Measurements from ENCODE around the gene WDR64.
A peak's percentile ranks its signal among the peaks of the same experiment; 100 is the strongest.

WDR64 gene

GRCh38 chr1:241652012-241652411 is at the start of gene WDR64:
Gene WDR64, plus strand, starts transcription at chr1:241652281. Its CDS starts 204 bp downstream, at chr1:241652485.
- no peak for DNase-seq

GRCh38 chr1:241603731-241604245 is 48.3 kb upstream of the WDR64 start:
- DNase-seq, result peak; percentile 28

DNA sequence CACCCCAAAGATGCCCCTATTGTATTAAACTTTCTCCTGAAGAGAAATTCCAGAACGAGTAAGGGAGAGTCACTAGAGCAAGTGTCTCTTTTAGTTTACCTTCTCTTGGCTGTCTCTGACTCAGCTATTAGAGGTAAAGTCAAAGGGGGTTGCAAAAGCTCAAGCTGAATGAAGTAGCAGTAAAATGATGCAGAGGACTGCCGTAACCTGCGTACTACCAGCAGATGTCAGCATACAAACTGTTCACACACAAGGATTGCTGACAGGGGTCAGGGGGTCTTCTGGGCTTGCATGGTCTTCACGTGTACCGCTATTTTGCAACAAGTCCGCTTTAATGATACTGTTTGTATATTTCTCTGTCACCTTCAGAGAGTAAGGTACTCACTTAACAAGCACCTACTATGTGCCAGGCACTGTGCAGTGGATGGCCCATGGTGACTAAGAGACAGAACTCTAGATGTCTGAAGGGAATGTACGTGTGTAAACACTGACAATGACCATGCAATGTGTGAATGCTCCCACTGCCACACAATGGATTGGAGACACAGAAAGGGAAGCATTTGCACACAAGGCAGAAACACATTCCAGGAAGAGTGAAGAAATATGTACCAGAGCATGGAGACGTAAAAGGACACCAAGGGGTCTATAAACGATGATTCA is 46.8 kb upstream of the WDR64 start:
- no peak for DNase-seq

DNA sequence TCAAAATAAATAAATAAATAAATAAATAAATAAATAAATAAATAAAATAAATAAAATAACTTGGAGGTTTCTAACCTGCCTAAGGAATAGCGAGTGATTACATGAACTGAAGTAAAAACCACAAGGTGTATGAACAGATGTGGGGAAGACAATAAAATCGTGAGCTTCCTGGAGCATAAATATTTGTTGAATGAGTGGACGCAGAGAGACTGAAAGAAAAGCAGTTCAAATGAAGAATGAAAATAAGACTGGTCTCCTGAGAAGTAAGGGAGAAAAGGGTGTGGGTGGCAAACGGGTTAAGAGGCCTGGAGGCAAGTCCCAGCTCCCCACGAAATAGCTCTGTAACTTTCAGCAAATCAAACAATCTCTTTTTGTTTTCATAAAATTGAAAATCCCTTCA is 45.5 kb upstream of the WDR64 start:
- peak; percentile 16 for DNase-seq

- no peak for DNase-seq
These were observed 44.6 kb upstream of the WDR64 start for GRCh38 chr1:241607497-241607896.

DNA sequence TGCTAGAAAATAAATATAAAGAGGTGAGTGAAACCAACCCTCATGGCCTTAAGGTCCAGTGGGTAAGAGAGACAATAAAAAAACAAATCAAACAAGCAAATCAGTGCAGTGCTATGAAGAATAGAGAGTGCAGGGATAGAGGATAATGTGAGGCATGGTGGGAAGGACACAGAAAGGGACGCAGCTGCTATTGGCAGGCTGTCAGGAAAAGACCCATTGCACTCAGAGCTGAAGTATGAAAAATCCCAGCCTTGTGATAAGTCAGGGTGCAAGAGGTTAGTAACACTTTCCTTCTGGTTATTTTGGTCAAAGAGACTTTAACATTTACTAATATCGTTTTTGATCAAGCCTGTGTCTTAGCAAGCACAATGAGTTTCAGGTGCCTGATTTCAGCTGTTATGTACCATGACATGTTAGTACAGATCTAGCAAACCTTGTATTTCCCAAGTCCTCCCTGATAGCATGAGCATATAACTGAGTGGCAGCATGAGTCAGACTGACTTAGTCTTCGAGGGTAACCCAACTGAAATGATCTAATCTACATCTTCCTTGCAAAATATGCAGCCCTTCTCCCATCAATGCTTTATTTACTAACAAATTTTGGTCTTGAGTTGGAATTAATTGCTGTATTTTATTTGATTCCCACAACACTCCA is 43.6 kb upstream of the WDR64 start:
- DNase-seq, result peak; percentile 43

- DNase-seq, result no peak
These were observed 41.8 kb upstream of the WDR64 start for GRCh38 chr1:241610056-241610815.

GRCh38 chr1:241611063-241611462 is 41.0 kb upstream of the WDR64 start:
- peak; percentile 70 for DNase-seq

DNA sequence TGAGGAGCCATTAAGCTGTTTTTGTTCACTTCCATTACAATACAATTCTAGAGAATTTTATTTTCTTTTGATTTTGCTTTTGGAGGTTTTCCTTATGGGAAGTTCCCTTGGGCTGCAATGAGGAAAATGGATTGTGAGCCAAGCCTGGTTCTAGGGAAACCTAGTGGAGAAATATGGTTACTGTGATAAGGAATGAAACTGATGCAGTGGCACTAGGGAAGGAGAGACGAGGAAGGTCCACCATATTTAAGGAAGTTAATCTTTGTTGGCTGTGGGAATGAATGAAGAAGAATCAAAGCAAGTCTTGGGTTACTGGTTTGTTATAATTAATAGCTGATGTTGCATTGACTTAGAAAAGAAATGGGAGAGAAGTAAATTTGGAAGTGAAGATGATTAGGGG is 40.3 kb upstream of the WDR64 start:
- DNase-seq, result no peak

DNA sequence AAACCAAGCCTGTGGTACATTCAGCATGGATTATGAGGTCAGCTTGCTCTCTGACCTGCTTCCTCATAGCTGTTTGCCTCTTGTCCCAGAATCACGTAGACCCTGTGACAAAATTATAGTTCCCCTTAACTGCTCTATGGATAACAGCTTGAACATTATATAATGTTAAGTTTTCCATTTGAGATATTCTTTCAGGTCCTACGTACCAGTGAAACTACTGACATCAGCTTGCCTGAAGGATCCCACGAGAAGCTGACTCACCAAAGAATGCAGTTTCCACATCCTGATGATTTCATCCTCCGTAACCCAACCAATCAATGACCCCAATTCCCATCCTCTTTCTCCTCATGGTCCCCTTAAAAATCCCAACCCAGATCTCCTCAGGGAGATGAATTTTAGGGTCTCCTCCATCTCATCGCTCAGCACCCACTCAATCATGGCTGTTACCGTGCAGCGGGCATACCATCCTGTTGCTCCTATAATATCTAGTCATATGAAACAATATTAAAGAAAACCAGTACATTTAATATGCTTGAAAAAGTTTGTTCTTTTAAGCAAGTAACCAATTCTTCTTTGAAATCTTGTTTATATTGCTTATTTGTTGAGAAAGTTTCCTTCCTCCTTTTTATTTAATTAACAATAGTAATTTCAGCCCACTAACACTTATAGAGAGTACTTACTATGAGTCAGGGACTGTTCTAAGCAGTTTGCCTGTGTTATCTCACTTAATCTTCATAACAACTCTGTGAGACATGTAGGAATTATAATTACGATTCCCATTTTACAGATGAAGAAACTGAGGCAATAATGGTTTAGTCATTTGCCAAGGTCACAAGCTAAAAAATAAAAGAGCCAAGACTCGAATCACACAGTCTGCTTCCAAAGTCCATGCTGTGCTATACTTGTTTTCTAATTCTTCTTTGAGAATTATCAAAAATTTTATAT is 39.3 kb upstream of the WDR64 start:
- DNase-seq, result peak; percentile 87

- no peak for DNase-seq
These were observed 37.9 kb upstream of the WDR64 start for GRCh38 chr1:241614144-241614543.

DNA sequence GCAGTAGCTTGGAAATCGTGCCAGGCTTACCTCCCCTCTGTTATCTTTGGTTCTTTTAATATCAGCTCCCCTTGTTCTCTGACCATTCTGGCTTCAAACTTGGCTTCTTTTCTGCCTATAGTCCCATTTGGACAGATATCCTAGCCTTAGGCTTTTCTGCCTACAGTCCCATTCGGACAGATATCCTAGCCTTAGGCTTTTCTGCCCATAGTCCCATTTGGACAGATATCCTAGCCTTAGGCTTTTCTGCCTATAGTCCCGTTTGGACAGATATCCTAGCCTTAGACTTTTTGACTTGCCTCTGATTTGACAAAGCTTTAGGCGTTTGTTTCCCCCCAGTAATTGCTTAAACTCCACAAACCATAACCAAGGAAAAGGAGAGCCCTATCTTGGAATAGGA is 37.5 kb upstream of the WDR64 start:
- no peak for DNase-seq

GRCh38 chr1:241615043-241615974 is 36.8 kb upstream of the WDR64 start:
- no peak for DNase-seq

GRCh38 chr1:241617426-241617825 is 34.7 kb upstream of the WDR64 start:
- no peak for DNase-seq

GRCh38 chr1:241622669-241623068 is 29.4 kb upstream of the WDR64 start:
- DNase-seq, result no peak

- no peak for DNase-seq
These were observed 27.1 kb upstream of the WDR64 start for GRCh38 chr1:241624935-241625334.

GRCh38 chr1:241627453-241628259 is 24.4 kb upstream of the WDR64 start:
- DNase-seq, result peak; percentile 76

DNA sequence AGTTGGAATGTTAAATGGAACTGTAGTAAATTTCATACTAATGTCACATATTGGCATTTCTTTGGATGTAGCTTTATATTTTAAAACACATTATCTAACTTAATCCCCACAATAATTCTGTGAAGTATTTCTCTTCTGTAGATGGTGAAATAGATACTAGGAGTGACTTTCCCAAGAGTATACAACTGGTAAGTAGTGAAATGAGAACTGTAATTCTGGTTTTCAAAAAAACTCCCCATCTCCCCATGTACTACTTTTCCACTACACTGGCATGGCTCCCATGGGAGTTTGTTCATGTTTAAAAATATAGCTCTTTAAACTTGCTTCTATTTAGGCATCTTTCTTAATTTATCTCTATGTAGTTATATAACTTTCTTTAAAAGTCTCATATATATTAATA is 22.1 kb upstream of the WDR64 start:
- no peak for DNase-seq

DNA sequence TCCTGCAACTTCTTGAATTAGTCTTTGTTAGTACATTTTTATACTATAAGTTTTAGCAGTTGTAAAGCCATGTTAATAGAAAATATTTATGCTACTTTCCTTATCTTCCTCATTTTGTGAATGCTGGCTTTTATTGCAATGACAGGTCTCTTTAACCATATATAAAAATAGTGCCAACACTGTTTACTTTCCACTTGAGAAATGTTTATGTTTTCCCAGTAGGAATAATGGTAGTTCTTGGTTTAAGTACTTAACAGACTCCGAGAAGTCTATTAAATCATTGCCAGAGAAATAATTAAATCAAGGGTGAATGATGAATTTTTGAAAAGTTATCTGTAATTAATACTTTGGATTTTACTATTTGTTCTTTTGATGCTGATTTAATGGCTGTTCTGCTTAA is 21.6 kb upstream of the WDR64 start:
- no peak for DNase-seq

- no peak for DNase-seq
These were observed 21.2 kb upstream of the WDR64 start for GRCh38 chr1:241630899-241631298.

- no peak for DNase-seq
These were observed 20.4 kb upstream of the WDR64 start for GRCh38 chr1:241631674-241632073.
